GM15510 (cell line): ENCODE data around the gene IGDCC3.

Source experiments
- POLR2A ChIP-seq: IDR thresholded peaks from 3 replicates; pipeline ENCODE4 v1.6.1; 2011; ENCODE audit warnings: borderline replicate concordance; ENCODE audit not compliant: insufficient read length; ENCODE audit errors: extremely low read depth

Gene IGDCC3

GRCh38 chr15:65355173-65355987 lies 22.4 kb downstream of the IGDCC3 start:
- no peak for TF ChIP-seq POLR2A

GRCh38 chr15:65354835-65355172 lies 23.0 kb downstream of the IGDCC3 start:
- TF ChIP-seq POLR2A, result no peak

- TF ChIP-seq POLR2A, result no peak
Observed at GRCh38 chr15:65349338-65349737, 28.5 kb downstream of the IGDCC3 start.

- no peak for TF ChIP-seq POLR2A
Observed at GRCh38 chr15:65346856-65347598, 30.8 kb downstream of the IGDCC3 start.

- TF ChIP-seq POLR2A, result no peak
Observed at GRCh38 chr15:65344914-65345275, 32.9 kb downstream of the IGDCC3 start.

- TF ChIP-seq POLR2A, result no peak
Observed at GRCh38 chr15:65344214-65344913, 33.4 kb downstream of the IGDCC3 start.

- TF ChIP-seq POLR2A, result no peak
Observed at GRCh38 chr15:65343374-65343981, 34.3 kb downstream of the IGDCC3 start.

GRCh38 chr15:65342493-65342892 lies 35.3 kb downstream of the IGDCC3 start:
- TF ChIP-seq POLR2A, result no peak

- no peak for TF ChIP-seq POLR2A
Observed at GRCh38 chr15:65339920-65340319, 37.9 kb downstream of the IGDCC3 start.

- TF ChIP-seq POLR2A, result no peak
Observed at GRCh38 chr15:65339416-65339815, 38.4 kb downstream of the IGDCC3 start.

- TF ChIP-seq POLR2A, result no peak
Observed at GRCh38 chr15:65338823-65339222, 39.0 kb downstream of the IGDCC3 start.

- TF ChIP-seq POLR2A, result no peak
Observed at GRCh38 chr15:65338366-65338765, 39.4 kb downstream of the IGDCC3 start.

GRCh38 chr15:65337436-65338070 lies 40.2 kb downstream of the IGDCC3 start:
- no peak for TF ChIP-seq POLR2A
